HG02571 (cell line): Measurements from ENCODE around the gene SEMA6D.

Experiments used
- ATAC-seq: cut with Tn5 transposase; IDR thresholded peaks from one replicate; pipeline ENCODE4 v1.9.1; 2021; ENCODE audit warnings: mild to moderate bottlenecking, moderate library complexity; ENCODE audit not compliant: unreplicated experiment

The SEMA6D gene

GRCh38 chr15:47786371-47786770 lies 69.1 kb downstream of the SEMA6D start:
- ATAC-seq = no peak

GRCh38 chr15:47787875-47788274 lies 70.6 kb downstream of the SEMA6D start:
- no peak for ATAC-seq

DNA sequence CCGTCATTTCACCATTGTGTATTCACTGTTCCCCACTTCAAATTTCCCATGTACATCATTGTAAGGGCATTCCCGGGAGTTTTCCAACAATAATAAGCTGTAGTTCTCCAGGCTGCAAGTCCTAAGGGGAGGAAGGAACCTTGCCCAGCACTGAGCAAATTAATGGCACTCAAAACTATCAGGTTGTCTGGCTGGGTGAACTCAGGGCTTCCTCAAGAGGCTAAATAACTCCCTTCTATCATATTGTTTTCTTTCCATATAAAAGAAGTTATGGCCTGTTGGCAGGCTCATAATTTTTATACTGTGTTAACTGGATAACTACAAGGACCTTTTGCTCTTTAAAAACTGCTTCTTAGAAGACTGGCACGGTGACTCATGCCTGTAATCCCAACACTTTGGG lies 71.4 kb downstream of the SEMA6D start:
- ATAC-seq = no peak

- no peak for ATAC-seq
Observed at GRCh38 chr15:47791161-47791560, 73.9 kb downstream of the SEMA6D start.

GRCh38 chr15:47792231-47792630 lies 74.9 kb downstream of the SEMA6D start:
- ATAC-seq = no peak

DNA sequence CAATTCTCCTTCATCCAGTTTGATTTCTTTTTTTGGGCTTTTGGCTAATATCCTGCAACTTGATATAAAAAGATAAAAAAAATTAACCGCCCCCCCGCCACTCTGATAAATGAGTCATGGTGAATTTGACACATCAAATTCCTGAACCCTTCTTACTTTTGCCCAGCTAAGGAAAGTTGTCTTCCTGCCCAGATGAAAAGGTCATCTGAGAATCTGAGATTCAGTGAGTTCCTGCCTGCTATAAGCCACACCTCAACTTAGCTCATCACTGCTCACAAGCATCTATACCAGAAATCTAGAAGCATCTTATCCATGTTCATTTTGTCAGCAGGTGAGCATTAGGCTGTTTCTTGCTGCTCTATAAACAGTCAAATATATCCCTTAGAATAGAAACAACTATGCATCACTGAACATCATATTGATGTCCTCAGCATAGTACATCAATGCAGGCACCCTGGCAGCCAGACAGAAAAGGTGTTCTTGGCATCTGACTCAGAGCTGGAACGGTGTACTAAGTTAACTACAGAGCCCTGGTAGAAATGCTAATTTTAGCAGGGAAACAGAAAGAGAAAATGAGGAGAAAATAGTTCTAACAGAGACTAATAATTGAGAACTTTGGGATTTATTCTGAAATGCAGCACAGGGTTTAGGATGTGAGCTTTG lies 77.1 kb downstream of the SEMA6D start:
- ATAC-seq = no peak

DNA sequence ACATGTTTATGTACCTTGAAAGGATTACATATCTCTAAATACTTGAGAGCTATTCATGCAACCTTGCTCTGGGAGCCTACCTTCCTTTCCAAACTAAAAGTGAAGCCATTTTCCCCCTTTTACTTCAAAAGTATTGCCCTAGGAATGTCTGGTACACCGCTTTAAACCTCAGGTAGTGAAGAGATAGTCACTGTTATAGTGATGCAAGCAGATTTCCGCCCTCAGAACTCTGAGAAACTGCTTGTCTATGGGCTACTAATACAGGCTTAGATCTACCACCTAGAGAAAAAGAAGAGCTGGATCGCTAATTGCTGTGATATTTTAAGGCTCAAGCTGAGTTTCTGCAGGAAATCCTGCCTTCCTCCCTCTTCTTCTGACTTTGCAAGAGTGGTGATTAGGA lies 78.6 kb downstream of the SEMA6D start:
- no peak for ATAC-seq

GRCh38 chr15:47796339-47796738 lies 79.0 kb downstream of the SEMA6D start:
- ATAC-seq = no peak

DNA sequence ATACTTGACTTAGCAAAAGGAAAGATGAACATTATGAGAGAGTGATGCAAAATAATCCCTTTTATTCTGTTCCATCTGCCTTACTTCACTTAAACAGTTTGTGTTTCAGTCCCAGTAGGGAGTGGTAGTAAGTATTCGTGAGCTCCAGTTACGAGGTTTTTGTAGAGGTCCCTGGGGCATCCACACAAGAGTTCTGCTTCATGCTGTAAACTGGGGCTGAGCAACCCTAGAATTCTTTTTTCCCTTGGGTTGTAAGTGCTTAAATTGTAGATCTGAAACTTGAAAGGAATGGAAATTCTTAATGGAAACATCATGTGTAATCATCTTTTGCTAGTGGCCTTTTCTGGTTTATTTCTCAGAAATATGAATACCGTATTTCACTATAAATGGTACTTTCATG lies 79.5 kb downstream of the SEMA6D start:
- ATAC-seq = no peak

GRCh38 chr15:47801522-47801921 lies 84.2 kb downstream of the SEMA6D start:
- ATAC-seq = no peak

- no peak for ATAC-seq
Observed at GRCh38 chr15:47802216-47802615, 84.9 kb downstream of the SEMA6D start.

DNA sequence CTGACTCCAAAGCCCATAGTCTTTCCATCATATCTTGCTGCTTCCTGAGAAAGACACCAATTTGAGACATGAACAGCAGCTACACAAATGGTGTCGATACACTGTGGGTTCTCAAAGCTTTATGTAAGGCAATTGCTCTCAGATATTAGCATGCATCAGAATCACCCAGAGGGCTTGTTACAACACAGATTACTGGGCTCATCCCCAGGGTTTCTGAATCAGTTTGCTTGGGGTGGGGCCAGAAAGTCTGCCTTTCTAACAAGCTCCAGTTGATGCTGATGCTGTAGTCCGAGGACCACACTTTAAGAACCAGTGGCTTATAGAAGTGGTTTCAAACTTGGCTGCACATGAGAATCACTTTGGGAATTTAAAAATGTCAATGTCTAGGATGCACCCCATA lies 86.5 kb downstream of the SEMA6D start:
- no peak for ATAC-seq

- no peak for ATAC-seq
Observed at GRCh38 chr15:47804733-47805132, 87.4 kb downstream of the SEMA6D start.

- ATAC-seq = no peak
Observed at GRCh38 chr15:47806008-47806407, 88.7 kb downstream of the SEMA6D start.

GRCh38 chr15:47811172-47811571 lies 93.9 kb downstream of the SEMA6D start:
- no peak for ATAC-seq

GRCh38 chr15:47812470-47812999 lies 95.2 kb downstream of the SEMA6D start:
- ATAC-seq = no peak

DNA sequence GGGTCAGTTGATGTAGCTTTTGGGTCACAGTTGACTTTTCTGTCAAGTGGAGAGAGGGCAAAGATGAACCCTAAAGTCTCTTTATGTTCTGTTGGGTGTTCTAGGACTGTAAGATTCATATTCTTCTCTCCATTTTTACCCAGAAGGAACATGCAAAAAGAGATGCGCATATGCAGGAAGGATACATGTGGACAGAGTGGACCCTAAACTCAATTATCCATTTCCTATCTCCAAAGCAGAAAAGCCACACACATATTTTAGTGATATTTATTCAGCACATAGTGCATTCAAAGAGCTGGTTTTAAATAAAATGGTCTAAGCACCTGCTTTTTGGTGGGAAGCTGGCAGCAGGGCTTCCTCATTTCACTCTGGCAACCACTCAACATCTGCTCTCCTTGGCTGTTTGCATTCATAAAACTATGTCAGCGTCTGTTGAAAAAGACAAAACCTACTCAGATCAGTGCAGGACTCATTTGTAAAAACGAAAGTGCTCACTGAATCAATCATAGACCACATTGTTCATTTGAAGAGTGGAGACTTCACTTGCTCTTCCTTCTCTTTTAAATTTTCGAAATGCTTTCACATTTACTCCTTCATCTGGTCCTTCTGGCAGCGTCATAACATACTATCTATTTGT lies 96.6 kb downstream of the SEMA6D start:
- ATAC-seq = peak; percentile 92

DNA sequence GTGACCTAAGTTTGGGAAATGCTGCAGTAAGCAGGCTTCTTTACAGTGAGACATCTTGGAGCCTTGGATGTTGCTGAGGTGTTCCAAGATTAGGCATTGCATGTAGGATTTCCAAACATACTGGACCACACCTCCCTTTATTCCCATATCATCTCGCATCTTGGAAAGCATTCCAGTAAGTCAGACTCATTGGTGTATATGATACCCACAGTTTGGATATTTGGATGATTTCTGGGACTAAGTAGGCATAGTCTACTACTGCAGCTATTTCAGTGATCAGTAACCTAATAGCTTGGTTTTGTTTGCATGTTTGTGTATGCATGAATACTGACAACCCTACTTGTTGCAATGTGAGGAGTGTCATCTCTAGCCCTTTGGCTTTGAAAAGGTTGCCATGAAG lies 97.3 kb downstream of the SEMA6D start:
- no peak for ATAC-seq

- ATAC-seq = no peak
Observed at GRCh38 chr15:47817969-47818548, 100.8 kb downstream of the SEMA6D start.

DNA sequence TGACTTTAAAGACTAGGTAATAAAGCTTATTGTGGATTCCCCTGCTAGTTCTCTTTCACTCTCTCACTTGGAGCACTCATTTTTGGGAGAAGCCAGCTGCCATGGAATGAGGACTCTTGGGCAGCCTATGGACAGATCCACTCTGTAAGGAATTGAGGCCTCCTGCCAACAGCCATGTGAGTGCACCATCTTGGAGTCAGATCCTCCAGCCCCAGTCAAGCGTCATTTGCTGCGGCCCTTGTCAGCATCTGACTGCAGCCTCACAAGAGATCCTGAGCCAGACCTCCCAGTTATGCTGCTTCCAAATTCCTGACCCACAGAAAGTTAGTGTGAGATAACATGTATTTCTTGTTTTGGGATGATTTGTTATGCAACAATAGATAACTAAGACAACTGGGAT lies 101.9 kb downstream of the SEMA6D start:
- no peak for ATAC-seq

DNA sequence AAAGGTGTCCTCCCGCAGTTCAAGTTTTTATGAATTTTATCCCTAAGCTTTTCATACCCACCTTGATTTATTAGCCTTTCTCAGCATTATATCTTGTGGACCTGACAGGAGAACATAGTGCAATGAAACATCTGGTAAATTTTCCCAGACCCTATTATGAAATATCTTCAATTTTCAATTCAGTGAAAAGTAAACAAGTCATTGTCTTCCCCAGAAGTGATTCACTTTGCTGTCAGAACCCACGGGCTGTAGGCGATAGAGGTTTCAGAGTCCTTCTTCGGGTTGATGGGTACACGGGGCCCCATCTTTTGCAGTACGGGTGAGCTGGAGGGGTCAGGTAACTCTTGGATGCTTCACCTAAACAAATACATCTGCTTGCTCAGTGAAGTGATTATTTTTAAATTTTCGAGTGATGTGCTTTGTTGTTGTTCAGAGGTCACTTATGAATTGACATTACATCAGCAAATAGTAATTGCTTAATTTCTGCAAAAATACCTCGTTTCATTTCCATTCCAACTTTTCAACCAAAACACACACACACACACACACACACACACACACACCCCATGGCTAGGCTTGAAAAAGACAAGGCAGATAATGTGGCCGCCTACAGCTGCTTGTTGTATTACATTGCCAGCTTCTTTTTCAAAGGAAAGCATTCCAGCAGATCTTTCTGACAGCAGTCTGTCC lies 102.9 kb downstream of the SEMA6D start:
- ATAC-seq = no peak
